ENCODE data around the gene TRIOBP. TPM values are rescaled to one million over a fixed set of nuclear protein-coding genes. Genes with fewer than 3 reads are reported as not detected.
A peak's percentile ranks its signal among the peaks of the same experiment; 100 is the strongest.

TRIOBP gene
- total and polyA plus RNA-seq, 2 of the 13 experiments (the other 11 are each of a cell fraction or from before 2014, with no cell fraction given), result 6.1 to 15.4 TPM

DNA sequence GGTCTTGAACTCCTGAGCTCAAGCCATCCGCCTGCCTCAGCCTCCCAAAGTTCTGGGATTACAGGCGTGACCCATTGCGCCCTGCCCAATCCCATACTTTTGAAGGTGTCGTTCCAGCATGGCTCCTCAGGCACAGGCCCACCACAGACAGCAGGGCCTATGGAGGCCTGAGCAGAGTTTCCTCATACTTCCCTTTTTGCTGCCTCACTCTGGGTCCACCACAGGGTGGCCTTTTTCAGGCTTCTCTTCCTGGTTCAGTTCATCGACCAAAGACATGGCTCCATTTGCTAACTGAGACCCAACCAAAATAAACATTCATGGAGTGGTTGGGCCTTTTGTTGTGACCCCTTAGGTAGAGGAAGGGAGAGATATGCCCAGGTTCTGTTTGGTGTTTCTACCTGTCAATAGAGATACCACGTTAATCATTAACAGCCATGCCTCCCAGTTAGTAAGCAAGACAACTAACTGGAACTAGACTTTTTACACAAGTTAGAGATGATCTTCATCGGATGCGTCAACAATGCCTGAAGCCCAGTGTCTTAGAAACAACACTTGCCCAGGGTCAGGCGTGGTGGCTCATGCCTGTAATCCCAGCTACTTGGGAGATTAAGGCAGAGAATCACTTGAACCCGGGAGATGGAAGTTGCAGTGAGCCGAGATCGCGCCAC is 35.1 kb downstream of the TRIOBP start (continued):
- TF ChIP-seq MAX (IDR thresholded peaks at IDR 0.05) (peak; percentile 63), ZNF776 (CRISPR knock-in tag; IDR thresholded peaks at IDR 0.05) (no peak), GZF1 (CRISPR knock-in tag; IDR thresholded peaks at IDR 0.05) (no peak), ZFP90 (CRISPR knock-in tag; IDR thresholded peaks at IDR 0.05; ENCODE audit: borderline replicate concordance) (no peak), ZNF878 (CRISPR knock-in tag; IDR thresholded peaks at IDR 0.05) (peak; percentile 51; the same call in 1 of the 2 replicates), BORCS8-MEF2B (CRISPR knock-in tag; IDR thresholded peaks at IDR 0.05) (0 out of 2 replicates have a peak, but pooled peaks have one; percentile 11), SRY (CRISPR knock-in tag; IDR thresholded peaks at IDR 0.05) (no peak), NFE2L1 (CRISPR knock-in tag; IDR thresholded peaks at IDR 0.05; ENCODE audit: borderline replicate concordance) (peak; percentile 95; the same call in 1 of the 2 replicates), DMAP1 (CRISPR knock-in tag; IDR thresholded peaks at IDR 0.05) (peak; percentile 58), ZSCAN29 (CRISPR knock-in tag; conservative IDR thresholded peaks at IDR 0.05) (peak; percentile 62; the same call in 1 of the 2 replicates), ZNF333 (CRISPR knock-in tag; IDR thresholded peaks at IDR 0.05; ENCODE audit: borderline replicate concordance) (no peak), ZNF615 (CRISPR knock-in tag; IDR thresholded peaks at IDR 0.05; ENCODE audit: borderline replicate concordance) (no peak), TFDP2 (CRISPR knock-in tag; IDR thresholded peaks at IDR 0.05) (no peak; the same call in 1 of the 2 replicates), POLR2AphosphoS2 (IDR thresholded peaks at IDR 0.05; ENCODE audit: low read depth, low read length) (no peak), REL (CRISPR knock-in tag; conservative IDR thresholded peaks at IDR 0.05) (no peak), SAP130 (CRISPR knock-in tag; IDR thresholded peaks at IDR 0.05; ENCODE audit: low read depth) (peak; percentile 86), CENPT (CRISPR knock-in tag; IDR thresholded peaks at IDR 0.05; ENCODE audit: low read depth) (no peak), POLR2AphosphoS5 (IDR thresholded peaks at IDR 0.05; ENCODE audit: low read depth, low read length) (no peak), ELF1 (CRISPR knock-in tag; IDR thresholded peaks at IDR 0.05) (peak; percentile 94), ZNF747 (CRISPR knock-in tag; IDR thresholded peaks at IDR 0.05; ENCODE audit: borderline replicate concordance) (no peak), ZSCAN9 (CRISPR knock-in tag; IDR thresholded peaks at IDR 0.05; ENCODE audit: borderline replicate concordance) (peak; percentile 64; the same call in 1 of the 2 replicates), ZNF749 (CRISPR knock-in tag; IDR thresholded peaks at IDR 0.05; ENCODE audit: borderline replicate concordance) (peak; percentile 56; the same call in 1 of the 2 replicates), ATF4 (CRISPR knock-in tag; IDR thresholded peaks at IDR 0.05) (no peak), ZBTB7A (CRISPR knock-in tag; IDR thresholded peaks at IDR 0.05) (no peak; the same call in 1 of the 2 replicates), HOXA5 (CRISPR knock-in tag; IDR thresholded peaks at IDR 0.05) (no peak), SP1 (IDR thresholded peaks at IDR 0.05) (no peak), SP1 (CRISPR knock-in tag; IDR thresholded peaks at IDR 0.05) (0 out of 2 replicates have a peak, but pooled peaks have one; percentile 8), MAFF (IDR thresholded peaks at IDR 0.05; ENCODE audit: low read depth, low read length) (no peak), ZNF460 (CRISPR knock-in tag; IDR thresholded peaks at IDR 0.05; ENCODE audit: borderline replicate concordance) (peak; percentile 21; the same call in 1 of the 2 replicates)
